ENCODE results near the gene CCNI2.

CCNI2 gene

GRCh38 chr5:132750471-132751230, 3.4 kb downstream of the CCNI2 start:
- no peak for DNase-seq (ENCODE audit: low read depth, low spot score)

- DNase-seq (ENCODE audit: low read depth, low spot score), result no peak
Measured at GRCh38 chr5:132751444-132751843, 4.2 kb downstream of the CCNI2 start.

GRCh38 chr5:132751971-132752580, 4.8 kb downstream of the CCNI2 start:
- DNase-seq (ENCODE audit: low read depth, low spot score), result no peak

- DNase-seq (ENCODE audit: low read depth, low spot score), result no peak
Measured at GRCh38 chr5:132752581-132753125, 5.4 kb downstream of the CCNI2 start.

- no peak for DNase-seq (ENCODE audit: low read depth, low spot score)
Measured at GRCh38 chr5:132753135-132753987, 6.1 kb downstream of the CCNI2 start.

- DNase-seq (ENCODE audit: low read depth, low spot score), result no peak
Measured at GRCh38 chr5:132754111-132754510, 6.9 kb downstream of the CCNI2 start.

GRCh38 chr5:132754947-132755346, 7.7 kb downstream of the CCNI2 start:
- DNase-seq (ENCODE audit: low read depth, low spot score), result no peak

GRCh38 chr5:132756542-132756941, 9.3 kb downstream of the CCNI2 start:
- no peak for DNase-seq (ENCODE audit: low read depth, low spot score)

- DNase-seq (ENCODE audit: low read depth, low spot score), result no peak
Measured at GRCh38 chr5:132758451-132758850, 11.2 kb downstream of the CCNI2 start.

- DNase-seq (ENCODE audit: low read depth, low spot score), result no peak
Measured at GRCh38 chr5:132759114-132760048, 12.2 kb downstream of the CCNI2 start.

- DNase-seq (ENCODE audit: low read depth, low spot score), result no peak
Measured at GRCh38 chr5:132760049-132760420, 12.8 kb downstream of the CCNI2 start.

- no peak for DNase-seq (ENCODE audit: low read depth, low spot score)
Measured at GRCh38 chr5:132760601-132761317, 13.5 kb downstream of the CCNI2 start.

- no peak for DNase-seq (ENCODE audit: low read depth, low spot score)
Measured at GRCh38 chr5:132761321-132762240, 14.4 kb downstream of the CCNI2 start.

- DNase-seq (ENCODE audit: low read depth, low spot score), result no peak
Measured at GRCh38 chr5:132762246-132763000, 15.2 kb downstream of the CCNI2 start.

GRCh38 chr5:132763181-132764036, 16.2 kb downstream of the CCNI2 start:
- DNase-seq (ENCODE audit: low read depth, low spot score), result no peak

- DNase-seq (ENCODE audit: low read depth, low spot score), result no peak
Measured at GRCh38 chr5:132764051-132764450, 16.8 kb downstream of the CCNI2 start.

- no peak for DNase-seq (ENCODE audit: low read depth, low spot score)
Measured at GRCh38 chr5:132764671-132765238, 17.5 kb downstream of the CCNI2 start.

Measured in activated CD4-positive, CD25-positive, alpha-beta regulatory T cell treated with anti-CD3 and anti-CD28 coated beads, Interleukin-2, amount 50 U/mL, for 16 hours (primary cell).